GM18873 (cell line): Measurements from ENCODE around the gene RRP9.
"Not testable (repeated sequence)": the region's sequence is repeated elsewhere in the genome, so short reads cannot be mapped to it uniquely, and the experiment has no call there.

Experiments
- ATAC-seq: cut with Tn5 transposase; IDR thresholded peaks from one replicate; pipeline ENCODE4 v1.9.1; 2021; ENCODE audit warnings: mild to moderate bottlenecking, moderate library complexity, moderate number of reproducible peaks; ENCODE audit not compliant: unreplicated experiment, low FRiP score

Gene RRP9

DNA sequence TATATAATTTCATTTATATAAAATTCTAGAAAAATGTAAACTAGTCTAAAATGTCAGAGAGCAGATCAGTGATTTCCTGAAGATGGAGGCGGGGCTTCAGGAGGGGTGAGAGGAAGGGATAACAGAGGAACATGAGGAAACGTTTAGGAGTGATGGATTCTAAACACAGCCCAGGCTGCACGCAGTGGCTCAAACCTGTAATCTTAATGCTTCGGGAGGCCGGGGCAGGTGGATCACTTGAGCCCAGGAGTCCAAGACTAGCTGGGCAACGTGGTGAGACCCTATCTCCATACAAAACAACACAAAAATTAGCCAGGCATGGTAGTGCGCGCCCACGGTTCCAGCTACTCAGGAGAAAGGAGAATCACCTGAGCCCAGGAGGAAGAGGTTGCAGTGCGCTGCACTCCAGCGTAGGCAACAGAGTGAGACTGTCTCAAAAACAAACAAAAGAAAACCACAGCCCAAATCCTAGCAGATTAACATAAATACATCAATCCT, 20.6 kb downstream of the RRP9 start:
- no peak for ATAC-seq

DNA sequence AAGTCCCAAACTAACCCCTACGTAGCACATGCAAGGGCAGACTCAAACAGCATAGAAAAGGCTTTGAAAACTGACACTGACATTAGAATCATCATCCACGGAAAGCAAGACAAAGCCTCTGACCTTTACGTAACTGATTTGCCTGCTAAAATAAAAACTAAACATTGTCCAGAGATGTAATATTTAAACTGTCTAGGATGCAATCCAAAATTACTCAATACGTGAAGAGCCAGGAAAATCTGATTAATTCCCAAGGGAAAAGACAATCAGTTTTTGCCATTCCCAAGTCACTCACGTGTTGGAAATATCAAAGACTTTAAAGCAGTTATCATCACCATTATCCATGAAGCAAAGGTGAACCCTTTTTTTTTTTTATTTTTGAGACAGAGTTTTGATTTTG, 25.3 kb downstream of the RRP9 start:
- no peak for ATAC-seq

DNA sequence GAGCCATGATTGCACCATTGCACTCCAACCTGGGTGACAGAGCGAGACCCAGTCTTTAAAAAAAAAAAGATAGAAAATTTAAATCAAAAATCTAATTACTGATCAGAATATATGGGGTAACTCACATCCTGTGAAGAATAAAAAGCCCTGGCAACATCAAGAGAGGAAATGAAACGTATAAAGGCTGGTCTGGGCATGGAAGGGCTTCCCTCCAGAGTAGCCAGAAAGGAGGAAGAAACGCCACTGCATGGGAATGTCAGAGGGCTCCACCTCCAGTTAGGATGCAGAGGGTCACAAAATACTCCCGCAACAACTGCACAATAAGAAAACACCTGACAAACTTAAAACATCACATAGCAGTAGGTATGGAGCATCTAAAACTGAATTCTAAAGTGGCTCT, 33.7 kb downstream of the RRP9 start:
- no peak for ATAC-seq

- no peak for ATAC-seq
These were observed 37.5 kb downstream of the RRP9 start for GRCh38 chr3:51904034-51904823.

GRCh38 chr3:51902361-51902760, 39.3 kb downstream of the RRP9 start:
- ATAC-seq: not testable (repeated sequence)

DNA sequence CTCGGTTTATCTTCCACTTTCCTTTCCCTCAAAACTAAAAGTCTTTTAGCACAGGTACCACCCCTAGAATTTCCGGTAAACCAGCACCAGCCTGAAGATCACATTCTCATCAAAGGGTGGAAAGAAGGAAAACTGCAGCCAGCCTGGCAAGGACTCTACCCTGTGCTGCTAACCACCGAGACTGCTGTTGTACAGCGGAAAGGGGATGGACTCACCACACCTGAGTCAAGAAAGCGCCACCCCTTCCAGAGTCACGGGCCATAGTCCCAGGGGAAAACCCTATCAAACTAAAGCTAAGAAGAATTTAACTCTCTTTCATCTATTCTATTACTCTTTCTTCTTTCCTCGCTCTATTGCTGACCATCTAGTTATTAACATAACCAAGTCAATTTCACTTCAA, 41.7 kb downstream of the RRP9 start:
- not testable (repeated sequence) for ATAC-seq

GRCh38 chr3:51897391-51897790, 44.3 kb downstream of the RRP9 start:
- ATAC-seq: no peak

- ATAC-seq: no peak
These were observed 44.9 kb downstream of the RRP9 start for GRCh38 chr3:51896607-51897305.

- no peak for ATAC-seq
These were observed 46.8 kb downstream of the RRP9 start for GRCh38 chr3:51894939-51895338.

GRCh38 chr3:51894391-51894790, 47.3 kb downstream of the RRP9 start:
- ATAC-seq: no peak

DNA sequence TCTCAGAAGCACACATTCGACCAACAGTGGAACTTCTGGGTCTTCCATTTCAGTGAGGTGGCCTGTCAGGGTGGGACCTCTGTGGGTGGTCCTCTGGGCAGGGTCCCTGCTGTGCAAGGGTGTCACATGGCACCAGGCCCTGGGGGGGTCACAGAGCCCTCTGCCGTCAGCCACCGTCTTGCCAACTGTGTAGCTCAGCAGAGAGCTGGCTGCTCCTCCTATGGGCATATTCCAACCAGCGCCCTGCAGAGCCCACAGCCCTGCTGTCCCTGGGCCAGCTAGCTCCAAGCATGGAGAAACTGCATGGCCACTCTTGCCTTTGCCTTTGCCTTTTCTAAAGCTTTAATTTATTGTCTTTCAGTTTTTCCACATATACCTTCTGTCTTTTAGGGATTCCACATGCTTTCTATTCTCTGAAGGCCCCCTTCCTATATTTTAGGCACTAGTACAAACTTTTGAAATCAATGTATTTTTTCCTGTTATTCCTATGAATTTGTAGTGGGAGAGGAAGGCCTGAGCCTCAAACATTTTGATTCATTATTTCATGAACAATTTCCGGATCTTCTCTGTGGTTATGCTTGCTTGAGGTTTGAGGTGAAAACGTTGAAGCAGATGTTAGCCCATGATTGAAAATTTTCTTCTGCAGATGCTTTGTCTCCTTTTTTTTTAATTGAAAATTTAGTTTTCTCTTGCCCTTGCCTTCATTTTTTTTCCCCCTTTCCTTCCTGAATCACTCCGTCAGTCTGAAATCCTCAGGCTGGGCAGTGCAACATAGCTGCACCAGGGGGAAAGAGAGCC, 50.3 kb downstream of the RRP9 start:
- no peak for ATAC-seq

GRCh38 chr3:51888463-51889105, 53.1 kb downstream of the RRP9 start:
- no peak for ATAC-seq

DNA sequence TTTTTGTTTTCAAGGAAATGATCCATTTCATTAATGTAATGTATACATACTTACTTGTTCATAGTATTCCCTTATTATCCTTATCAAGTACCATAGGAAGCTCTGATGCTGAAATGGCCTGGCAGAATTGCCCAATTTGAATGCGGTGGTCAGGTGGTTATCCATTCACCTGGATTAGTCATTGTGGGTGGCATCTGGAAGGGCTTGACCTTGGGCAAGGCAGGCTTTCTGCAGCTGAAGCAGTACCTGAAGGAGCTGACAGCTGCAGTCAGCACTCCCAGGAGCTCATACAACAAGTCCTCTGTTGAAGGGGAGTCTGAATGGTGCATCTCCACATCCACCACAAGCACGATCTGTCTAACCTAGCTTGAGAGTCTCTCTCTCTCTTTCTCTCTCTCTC, 54.1 kb downstream of the RRP9 start:
- no peak for ATAC-seq

DNA sequence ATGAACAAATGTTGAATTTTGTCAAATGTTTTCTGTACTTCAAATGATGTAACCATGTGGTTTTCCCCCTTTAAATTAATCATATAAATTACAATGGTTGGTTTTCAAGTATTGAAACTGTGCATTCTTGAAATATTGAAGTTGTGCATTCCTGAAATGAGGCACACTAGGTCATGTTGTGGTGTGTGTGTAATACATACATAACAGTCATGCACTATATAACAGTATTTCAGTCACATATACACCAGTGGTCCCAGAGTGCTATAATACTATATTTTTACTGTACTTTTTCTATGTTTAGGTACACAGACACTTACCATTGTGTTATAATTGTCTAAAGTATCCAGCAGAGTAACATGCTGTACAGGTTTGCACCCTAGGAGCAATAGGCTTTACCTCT, 55.3 kb downstream of the RRP9 start:
- ATAC-seq: no peak
